Cerebellar cortex (tissue), 1 donor: ENCODE data around the gene WWTR1.

ENCODE experiments used
- DNase-seq: peaks from one replicate; pipeline ENCODE4 v3.0.0-alpha.2; 2015; ENCODE audit warnings: low spot score

Gene WWTR1

GRCh38 chr3:149566292-149566975, 91.4 kb downstream of the WWTR1 start:
- no peak for DNase-seq

- no peak for DNase-seq
These were observed 93.7 kb downstream of the WWTR1 start for GRCh38 chr3:149564079-149564478.

- no peak for DNase-seq
These were observed 94.7 kb downstream of the WWTR1 start for GRCh38 chr3:149563114-149563513.

GRCh38 chr3:149560617-149561016, 97.2 kb downstream of the WWTR1 start:
- no peak for DNase-seq

- no peak for DNase-seq
These were observed 97.8 kb downstream of the WWTR1 start for GRCh38 chr3:149560001-149560400.

GRCh38 chr3:149559525-149559924, 98.3 kb downstream of the WWTR1 start:
- DNase-seq = no peak

- DNase-seq = no peak
These were observed 101.9 kb downstream of the WWTR1 start for GRCh38 chr3:149555927-149556326.

GRCh38 chr3:149554826-149555225, 103.0 kb downstream of the WWTR1 start:
- no peak for DNase-seq

GRCh38 chr3:149553781-149554451, 103.9 kb downstream of the WWTR1 start:
- no peak for DNase-seq

- DNase-seq = no peak
These were observed 105.1 kb downstream of the WWTR1 start for GRCh38 chr3:149552700-149553099.

GRCh38 chr3:149551500-149551899, 106.3 kb downstream of the WWTR1 start:
- no peak for DNase-seq

- no peak for DNase-seq
These were observed 109.2 kb downstream of the WWTR1 start for GRCh38 chr3:149548669-149549065.

- no peak for DNase-seq
These were observed 109.7 kb downstream of the WWTR1 start for GRCh38 chr3:149547954-149548668.

GRCh38 chr3:149547413-149547812, 110.4 kb downstream of the WWTR1 start:
- no peak for DNase-seq

- DNase-seq = no peak
These were observed 112.8 kb downstream of the WWTR1 start for GRCh38 chr3:149545049-149545448.

- no peak for DNase-seq
These were observed 115.2 kb downstream of the WWTR1 start for GRCh38 chr3:149542375-149543312.

GRCh38 chr3:149541091-149541491, 116.7 kb downstream of the WWTR1 start:
- no peak for DNase-seq

GRCh38 chr3:149538371-149538770, 119.5 kb downstream of the WWTR1 start:
- no peak for DNase-seq

GRCh38 chr3:149536429-149536828, 121.4 kb downstream of the WWTR1 start:
- peak; percentile 45 for DNase-seq

GRCh38 chr3:149535333-149535685, 122.5 kb downstream of the WWTR1 start:
- DNase-seq = no peak

- no peak for DNase-seq
These were observed 123.0 kb downstream of the WWTR1 start for GRCh38 chr3:149534671-149535332.

GRCh38 chr3:149534082-149534481, 123.7 kb downstream of the WWTR1 start:
- no peak for DNase-seq
